ENCODE results near the gene OPRM1. TPM values are rescaled to one million over a fixed set of nuclear protein-coding genes. Genes with fewer than 3 reads are reported as not detected.
A peak's percentile ranks its signal among the peaks of the same experiment; 100 is the strongest.
"Not testable (repeated sequence)": the region's sequence is repeated elsewhere in the genome, so short reads cannot be mapped to it uniquely, and the experiment has no call there.

OPRM1 gene
- polyA plus RNA-seq, 4 donors: 0.09 TPM; not detected in 2

DNA sequence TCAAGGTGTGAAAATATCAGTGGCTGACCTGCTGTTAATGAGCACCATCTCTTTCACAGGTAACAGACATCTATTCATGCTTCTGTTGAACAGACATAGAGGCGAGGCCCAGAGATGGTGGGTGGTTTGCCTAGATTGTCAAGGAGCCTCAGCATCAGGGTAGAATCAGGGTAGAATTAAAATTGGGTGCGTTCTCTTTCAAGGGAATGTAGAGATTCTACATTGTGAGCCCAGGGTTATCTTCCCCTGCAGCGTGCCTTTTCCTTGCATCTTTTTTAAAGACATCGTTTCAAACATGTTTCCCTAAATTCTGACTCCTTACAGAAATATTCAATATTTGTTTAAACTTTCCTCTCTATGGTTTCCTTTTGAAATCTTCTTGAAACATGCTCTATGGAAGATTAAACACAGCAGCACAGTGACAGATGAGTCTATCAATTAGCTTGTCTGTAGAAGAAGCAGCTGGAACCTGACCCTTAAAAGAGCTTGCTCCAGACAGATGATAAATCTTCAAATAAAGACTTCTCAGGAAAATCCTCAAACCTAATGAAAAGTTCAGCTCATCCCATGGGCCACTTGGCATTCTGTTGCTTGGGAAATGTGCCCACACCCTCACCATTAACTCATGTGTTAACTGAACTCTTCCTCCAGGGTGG is 197.7 kb downstream of the OPRM1 start:
- Histone ChIP-seq H3K27ac (ENCODE audit: low read depth in 1 of 3, low read length in 2 of 3) (no peak overlapping the region), H3K27me3 (ENCODE audit: control insufficient read depth in 3 of 3, insufficient read depth in 3 of 3, low read length in 3 of 3) (no peaks in the 10 kb centered on the region), H3K36me3 (ENCODE audit: control insufficient read depth in 3 of 3, insufficient read depth in 2 of 3, low read depth in 1 of 3, low read length in 3 of 3) (no peaks in the 10 kb centered on the region), H3K9me3 (ENCODE audit: control insufficient read depth in 2 of 2, insufficient read depth in 1 of 2, low read depth in 1 of 2, low read length in 1 of 2) (no peaks in the 10 kb centered on the region), H3K4me3 (ENCODE audit: low read depth in 1 of 3, low read length in 3 of 3) (no peak overlapping the region), H3K4me1 (ENCODE audit: control insufficient read depth in 3 of 3, insufficient read depth in 2 of 3, low read depth in 1 of 3, low read length in 2 of 3) (no peaks in the 10 kb centered on the region)
- DNase-seq (no peak), FAIRE-seq (no peak)
- WGBS, 3 donors: 83 to 87% (median 85%) methylated on average over 4 of the region's 4 CpGs

DNA sequence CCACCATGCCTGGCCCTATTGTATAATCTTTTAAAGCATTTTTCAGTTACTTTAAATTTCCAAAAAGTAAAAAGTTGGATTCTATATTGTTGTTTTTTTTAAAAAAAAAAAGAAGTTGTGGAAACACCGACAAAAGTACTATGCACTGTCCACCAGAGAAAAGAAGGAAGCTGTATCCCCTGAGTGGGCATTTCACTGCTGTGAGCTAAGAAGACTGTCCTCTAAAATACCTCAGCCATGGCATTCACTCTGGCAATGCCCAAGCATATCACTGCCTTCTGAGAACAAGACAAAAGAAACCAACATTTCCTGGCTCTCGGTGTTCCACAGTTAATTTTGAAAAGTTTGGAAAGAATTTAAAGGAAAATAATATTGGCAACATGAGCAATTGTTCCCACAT is 199.8 kb downstream of the OPRM1 start:
- DNase-seq (no peak), FAIRE-seq (no peak)
- Histone ChIP-seq H3K27me3 (ENCODE audit: control insufficient read depth in 3 of 3, insufficient read depth in 3 of 3, low read length in 3 of 3) (no peaks in the 10 kb centered on the region), H3K4me1 (ENCODE audit: control insufficient read depth in 3 of 3, insufficient read depth in 2 of 3, low read depth in 1 of 3, low read length in 2 of 3) (no peaks in the 10 kb centered on the region), H3K9me3 (ENCODE audit: control insufficient read depth in 2 of 2, insufficient read depth in 1 of 2, low read depth in 1 of 2, low read length in 1 of 2) (no peaks in the 10 kb centered on the region), H3K4me3 (ENCODE audit: low read depth in 1 of 3, low read length in 3 of 3) (no peak overlapping the region), H3K36me3 (ENCODE audit: control insufficient read depth in 3 of 3, insufficient read depth in 2 of 3, low read depth in 1 of 3, low read length in 3 of 3) (no peaks in the 10 kb centered on the region), H3K27ac (ENCODE audit: low read depth in 1 of 3, low read length in 2 of 3) (no peak overlapping the region)
- WGBS, 3 donors: 79 to 89% (median 88%) methylated on average over 2 of the region's 2 CpGs

DNA sequence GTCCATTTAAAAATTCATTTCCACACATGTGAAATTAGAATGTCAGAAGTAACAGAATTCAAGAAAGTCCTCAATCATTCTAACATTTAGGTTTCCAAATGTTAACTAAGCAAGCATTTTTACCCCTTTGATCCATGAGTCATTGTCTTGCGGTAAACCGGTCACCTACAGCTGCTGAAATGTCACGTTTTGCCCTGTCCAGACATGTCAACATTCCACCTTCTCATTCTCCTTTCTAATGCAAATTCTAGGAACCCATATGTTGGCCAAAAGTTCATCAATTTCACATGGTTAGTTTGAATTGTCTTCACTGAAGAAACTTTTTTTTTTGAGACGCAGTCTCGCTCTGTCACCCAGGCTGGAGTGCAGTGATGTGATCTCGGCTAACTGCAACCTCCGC is 200.4 kb downstream of the OPRM1 start:
- H3K4me1 ChIP-seq (ENCODE audit: control insufficient read depth in 3 of 3, insufficient read depth in 2 of 3, low read depth in 1 of 3, low read length in 2 of 3): no peaks in the 10 kb centered on the region
- DNase-seq (no peak), FAIRE-seq (no peak)
- 75 to 83% (median 82%) methylated on average over 7 of the region's 7 CpGs for whole genome bisulfite sequencing, 3 donors
- H3K27me3 ChIP-seq (ENCODE audit: control insufficient read depth in 3 of 3, insufficient read depth in 3 of 3, low read length in 3 of 3): no peaks in the 10 kb centered on the region
- H3K9me3 ChIP-seq (ENCODE audit: control insufficient read depth in 2 of 2, insufficient read depth in 1 of 2, low read depth in 1 of 2, low read length in 1 of 2): no peaks in the 10 kb centered on the region
- H3K27ac ChIP-seq (ENCODE audit: low read depth in 1 of 3, low read length in 2 of 3): no peak overlapping the region
- H3K4me3 ChIP-seq (ENCODE audit: low read depth in 1 of 3, low read length in 3 of 3): no peak overlapping the region
- H3K36me3 ChIP-seq (ENCODE audit: control insufficient read depth in 3 of 3, insufficient read depth in 2 of 3, low read depth in 1 of 3, low read length in 3 of 3): no peaks in the 10 kb centered on the region

DNA sequence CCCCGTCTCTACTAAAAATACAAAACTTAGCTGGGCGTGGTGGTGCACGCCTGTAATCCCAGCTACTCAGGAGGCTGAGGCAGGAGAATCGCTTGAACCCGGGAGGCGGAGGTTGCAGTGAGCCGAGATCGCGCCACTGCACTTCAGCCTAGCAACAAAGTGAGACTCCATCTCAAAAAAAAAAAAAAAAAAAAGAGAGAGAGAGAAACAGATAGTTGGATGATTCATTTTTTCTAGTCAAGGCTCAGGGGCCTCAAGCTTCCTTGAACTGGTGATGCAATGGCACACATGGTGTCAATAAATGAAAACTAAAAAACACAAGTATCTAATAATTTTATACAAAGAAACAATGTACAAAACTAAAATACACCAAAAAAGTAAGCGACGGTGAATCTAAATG is 202.0 kb downstream of the OPRM1 start:
- H3K36me3 ChIP-seq (ENCODE audit: control insufficient read depth in 3 of 3, insufficient read depth in 2 of 3, low read depth in 1 of 3, low read length in 3 of 3); H3K27ac ChIP-seq (ENCODE audit: low read depth in 1 of 3, low read length in 2 of 3); H3K27me3 ChIP-seq (ENCODE audit: control insufficient read depth in 3 of 3, insufficient read depth in 3 of 3, low read length in 3 of 3); H3K4me1 ChIP-seq (ENCODE audit: control insufficient read depth in 3 of 3, insufficient read depth in 2 of 3, low read depth in 1 of 3, low read length in 2 of 3); DNase-seq; H3K4me3 ChIP-seq (ENCODE audit: low read depth in 1 of 3, low read length in 3 of 3); FAIRE-seq; H3K9me3 ChIP-seq (ENCODE audit: control insufficient read depth in 2 of 2, insufficient read depth in 1 of 2, low read depth in 1 of 2, low read length in 1 of 2): not testable (repeated sequence)
- WGBS, 3 donors: 79 to 94% (median 91%) methylated on average over 11 of the region's 11 CpGs

DNA sequence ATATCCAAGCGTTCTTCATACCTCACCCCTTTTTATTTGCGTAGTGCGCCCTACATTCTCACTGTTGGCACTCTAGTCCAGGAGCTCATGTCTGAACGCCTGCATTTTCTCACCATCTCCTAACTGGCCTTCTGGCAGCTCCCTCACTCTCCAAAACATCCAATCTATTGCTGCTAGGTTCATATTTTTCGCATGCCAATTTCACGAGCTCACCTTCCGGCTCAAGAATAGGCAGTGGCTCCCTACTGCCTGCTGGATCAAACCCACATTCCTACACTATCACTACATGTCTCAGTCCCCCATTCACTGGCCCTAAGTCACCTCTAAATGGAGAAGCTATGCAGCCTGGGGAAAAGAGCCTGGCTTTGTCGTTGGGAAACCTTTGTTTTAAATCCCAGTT is 202.5 kb downstream of the OPRM1 start:
- no peak for DNase-seq
- Histone ChIP-seq H3K4me3 (ENCODE audit: low read depth in 1 of 3, low read length in 3 of 3) (no peak overlapping the region), H3K27ac (ENCODE audit: low read depth in 1 of 3, low read length in 2 of 3) (no peak overlapping the region), H3K4me1 (ENCODE audit: control insufficient read depth in 3 of 3, insufficient read depth in 2 of 3, low read depth in 1 of 3, low read length in 2 of 3) (no peaks in the 10 kb centered on the region), H3K9me3 (ENCODE audit: control insufficient read depth in 2 of 2, insufficient read depth in 1 of 2, low read depth in 1 of 2, low read length in 1 of 2) (no peaks in the 10 kb centered on the region), H3K27me3 (ENCODE audit: control insufficient read depth in 3 of 3, insufficient read depth in 3 of 3, low read length in 3 of 3) (no peaks in the 10 kb centered on the region), H3K36me3 (ENCODE audit: control insufficient read depth in 3 of 3, insufficient read depth in 2 of 3, low read depth in 1 of 3, low read length in 3 of 3) (no peaks in the 10 kb centered on the region)
- WGBS, 3 donors: 89 to 90% (median 89%) methylated on average over 8 of the region's 8 CpGs
- FAIRE-seq: no peak

DNA sequence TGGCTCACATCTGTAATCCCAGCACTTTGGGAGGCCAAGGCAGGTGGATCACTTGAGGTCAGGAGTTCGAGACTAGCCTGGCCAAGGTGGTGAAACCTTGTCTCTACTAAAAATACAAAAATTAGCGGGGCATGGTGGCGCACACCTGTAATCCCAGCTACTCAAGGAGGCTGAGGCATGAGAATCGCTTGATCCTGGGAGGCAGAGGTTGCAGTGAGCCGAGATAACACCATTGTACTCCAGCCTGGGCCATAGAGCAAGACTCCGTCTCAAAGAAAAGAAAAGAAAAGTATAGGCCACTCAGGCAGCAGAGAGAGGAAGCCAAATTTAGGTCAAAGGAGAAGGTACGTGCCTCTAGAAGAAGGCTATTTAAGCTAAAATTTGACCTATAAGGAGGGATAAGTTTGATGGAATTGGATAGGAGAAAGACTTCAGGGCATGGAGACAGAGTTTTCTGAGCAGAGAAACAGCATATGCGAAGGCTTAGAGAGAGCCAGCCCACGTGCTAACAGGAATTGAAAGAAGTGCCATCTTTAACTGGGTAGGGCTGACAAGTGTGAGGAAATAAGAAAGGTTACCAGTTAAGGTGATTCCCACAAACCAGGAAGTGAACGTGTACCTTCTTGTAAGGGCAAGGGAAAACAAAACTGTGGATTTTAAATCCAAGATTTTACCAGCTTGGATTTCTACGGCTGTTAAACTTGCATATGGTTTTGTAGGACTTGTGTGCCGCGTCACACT is 203.7 kb downstream of the OPRM1 start:
- H3K9me3 ChIP-seq (ENCODE audit: control insufficient read depth in 2 of 2, insufficient read depth in 1 of 2, low read depth in 1 of 2, low read length in 1 of 2): no peaks in the 10 kb centered on the region
- no peak overlapping the region for H3K4me3 ChIP-seq (ENCODE audit: low read depth in 1 of 3, low read length in 3 of 3)
- 82 to 87% (median 85%) methylated on average over 13 of the region's 13 CpGs for WGBS, 3 donors
- FAIRE-seq (no peak), DNase-seq (no peak)
- H3K27ac ChIP-seq (ENCODE audit: low read depth in 1 of 3, low read length in 2 of 3): no peak overlapping the region
- H3K27me3 ChIP-seq (ENCODE audit: control insufficient read depth in 3 of 3, insufficient read depth in 3 of 3, low read length in 3 of 3): no peaks in the 10 kb centered on the region
- no peaks in the 10 kb centered on the region for H3K4me1 ChIP-seq (ENCODE audit: control insufficient read depth in 3 of 3, insufficient read depth in 2 of 3, low read depth in 1 of 3, low read length in 2 of 3)
- no peaks in the 10 kb centered on the region for H3K36me3 ChIP-seq (ENCODE audit: control insufficient read depth in 3 of 3, insufficient read depth in 2 of 3, low read depth in 1 of 3, low read length in 3 of 3)

DNA sequence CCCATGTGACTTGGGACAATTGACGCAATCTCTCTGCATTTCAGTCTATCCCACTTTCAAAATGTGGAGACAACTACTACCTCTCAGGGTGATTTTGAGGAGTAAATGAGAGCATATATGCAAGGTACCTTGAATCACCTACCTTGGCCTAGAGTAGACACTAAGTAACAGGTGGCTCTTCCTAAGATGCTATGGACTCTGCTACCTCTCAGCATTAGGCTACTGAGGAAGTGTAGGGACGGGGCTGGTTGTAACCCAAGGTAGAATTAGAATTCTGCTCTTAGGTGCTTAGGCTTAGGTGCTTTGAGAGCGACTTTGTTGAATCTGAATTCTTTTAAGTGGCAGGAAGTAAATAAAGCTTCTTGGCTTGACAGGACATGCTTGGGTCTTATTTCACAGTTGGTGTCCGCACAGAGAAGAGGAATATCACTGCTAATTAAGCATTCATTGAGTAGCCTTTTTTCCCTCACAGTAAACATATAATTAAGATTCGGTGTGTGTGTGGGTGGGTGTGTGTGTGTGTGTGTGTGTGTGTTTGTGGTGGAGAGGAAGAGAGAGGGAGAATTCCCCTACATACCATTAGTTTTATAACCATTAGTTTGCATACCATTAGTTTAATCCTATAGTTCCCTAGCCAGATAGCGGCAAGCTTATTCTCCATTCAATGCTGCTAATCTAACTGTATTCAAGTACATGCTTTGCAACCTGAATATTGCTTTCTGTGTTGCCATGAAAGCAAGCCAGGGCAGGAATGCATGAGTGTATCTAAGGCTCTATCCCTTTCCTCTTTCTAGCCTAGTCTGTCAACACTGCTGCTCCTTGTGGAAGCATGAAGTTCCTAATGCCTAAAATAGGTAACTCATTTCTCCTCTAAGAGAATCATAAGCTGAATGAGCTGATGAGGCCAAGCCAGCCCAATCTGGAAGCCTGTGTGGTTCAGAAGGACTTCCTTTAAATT is 205.0 kb downstream of the OPRM1 start:
- Histone ChIP-seq H3K4me3 (ENCODE audit: low read depth in 1 of 3, low read length in 3 of 3) (no peak overlapping the region), H3K9me3 (ENCODE audit: control insufficient read depth in 2 of 2, insufficient read depth in 1 of 2, low read depth in 1 of 2, low read length in 1 of 2) (no peaks in the 10 kb centered on the region), H3K4me1 (ENCODE audit: control insufficient read depth in 3 of 3, insufficient read depth in 2 of 3, low read depth in 1 of 3, low read length in 2 of 3) (no peaks in the 10 kb centered on the region), H3K27me3 (ENCODE audit: control insufficient read depth in 3 of 3, insufficient read depth in 3 of 3, low read length in 3 of 3) (no peaks in the 10 kb centered on the region), H3K27ac (ENCODE audit: low read depth in 1 of 3, low read length in 2 of 3) (peak overlapping the region in 1 of 3 donors; percentile 15), H3K36me3 (ENCODE audit: control insufficient read depth in 3 of 3, insufficient read depth in 2 of 3, low read depth in 1 of 3, low read length in 3 of 3) (no peaks in the 10 kb centered on the region)
- 64 to 69% (median 69%) methylated on average over 6 of the region's 6 CpGs for WGBS, 3 donors
- DNase-seq: no peak
- FAIRE-seq: no peak

DNA sequence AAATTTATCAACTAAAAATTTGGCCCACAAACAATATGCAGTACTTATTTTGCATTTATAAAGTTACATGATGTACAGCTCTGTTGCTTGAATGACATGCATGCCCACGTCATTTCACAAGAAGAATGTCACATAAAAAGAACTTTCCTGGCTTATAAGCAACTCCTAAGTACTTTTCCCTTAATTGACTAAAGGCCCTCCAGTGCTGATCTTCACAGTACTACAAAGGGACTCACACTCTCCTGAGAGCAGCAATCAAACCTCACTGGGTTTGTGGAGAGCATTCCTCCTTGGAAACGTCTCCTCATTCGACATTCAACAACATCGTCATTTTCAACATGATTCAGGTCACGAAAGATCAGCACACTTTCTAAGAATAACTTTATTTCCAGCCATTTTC is 206.5 kb downstream of the OPRM1 start:
- Histone ChIP-seq H3K4me3 (ENCODE audit: low read depth in 1 of 3, low read length in 3 of 3) (peak overlapping the region in 1 of 3 donors; percentile 35), H3K4me1 (ENCODE audit: control insufficient read depth in 3 of 3, insufficient read depth in 2 of 3, low read depth in 1 of 3, low read length in 2 of 3) (no peaks in the 10 kb centered on the region), H3K9me3 (ENCODE audit: control insufficient read depth in 2 of 2, insufficient read depth in 1 of 2, low read depth in 1 of 2, low read length in 1 of 2) (no peaks in the 10 kb centered on the region), H3K27ac (ENCODE audit: low read depth in 1 of 3, low read length in 2 of 3) (peak overlapping the region in 2 of 3 donors; percentile 20 to 77), H3K27me3 (ENCODE audit: control insufficient read depth in 3 of 3, insufficient read depth in 3 of 3, low read length in 3 of 3) (no peaks in the 10 kb centered on the region), H3K36me3 (ENCODE audit: control insufficient read depth in 3 of 3, insufficient read depth in 2 of 3, low read depth in 1 of 3, low read length in 3 of 3) (no peaks in the 10 kb centered on the region)
- FAIRE-seq (no peak), DNase-seq (no peak)
- WGBS, 3 donors: 57 to 68% (median 61%) methylated on average over 5 of the region's 5 CpGs
